Liver (tissue), 9 donors: ENCODE measurements around the gene CDT1. TPM values are rescaled to one million over a fixed set of nuclear protein-coding genes. Genes with fewer than 3 reads are reported as not detected.

Source experiments
- DNase-seq: peaks from one replicate; pipeline ENCODE4 v3.0.0-alpha.2; 2017; ENCODE audit warnings: low spot score
- H3K27ac ChIP-seq, 2 donors: one replicate each; pipeline ENCODE4 v1.7.0; 2013; ENCODE audit warnings: inconsistent platforms in 2 of 2, low read length in 2 of 2, control low read depth in 1 of 2, low read depth in 1 of 2, mild to moderate bottlenecking in 1 of 2
- H3K27me3 ChIP-seq, 4 donors: one replicate each; pipeline versions ENCODE4 v1.6.1 to v1.7.0; 2013; ENCODE audit warnings: low read length in 3 of 4, inconsistent platforms in 1 of 4, mild to moderate bottlenecking in 1 of 4, moderate library complexity in 1 of 4; ENCODE audit not compliant: control insufficient read depth in 4 of 4, insufficient read depth in 4 of 4
- H3K36me3 ChIP-seq, 4 donors: one replicate each; pipeline versions ENCODE4 v1.6.1 to v1.7.0; 2013; ENCODE audit warnings: low read length in 3 of 4, mild to moderate bottlenecking in 3 of 4, low read depth in 1 of 4, moderate library complexity in 1 of 4; ENCODE audit not compliant: control insufficient read depth in 4 of 4, insufficient read depth in 3 of 4
- H3K4me1 ChIP-seq, 4 donors: one replicate each; pipeline versions ENCODE4 v1.6.1 to v1.7.0; 2013; ENCODE audit warnings: low read length in 3 of 4, mild to moderate bottlenecking in 3 of 4, moderate library complexity in 1 of 4; ENCODE audit not compliant: control insufficient read depth in 4 of 4, insufficient read depth in 4 of 4
- H3K4me3 ChIP-seq, 3 donors: one replicate each; pipeline versions ENCODE4 v1.6.1 to v1.7.0; 2013; ENCODE audit warnings: low read length in 3 of 3, control low read depth in 1 of 3, low read depth in 1 of 3, mild to moderate bottlenecking in 1 of 3
- H3K9ac ChIP-seq, 2 donors: one replicate each; pipeline ENCODE4 v1.7.0; 2013; ENCODE audit warnings: low read length in 2 of 2, mild to moderate bottlenecking in 2 of 2, moderate library complexity in 2 of 2, control low read depth in 1 of 2, low read depth in 1 of 2
- H3K9me3 ChIP-seq, 4 donors: one replicate each; pipeline versions ENCODE4 v1.6.1 to v1.7.0; 2013; ENCODE audit warnings: low read length in 3 of 4; ENCODE audit not compliant: control insufficient read depth in 4 of 4
- ATF3 ChIP-seq: IDR thresholded peaks from 2 replicates; pipeline ENCODE4 v1.6.1; 2016; ENCODE audit warnings: antibody characterized with exemption
- CTCF ChIP-seq: fragments of 150-350 bp; IDR thresholded peaks from 2 replicates; pipeline ENCODE4 v1.5.1; 2017; ENCODE audit warnings: improper control_type of control experiment, low read depth, low read length; ENCODE audit not compliant: missing input control
- EGR1 ChIP-seq, 2 donors: IDR thresholded peaks; 2 replicates each; pipeline ENCODE4 v1.6.1; 2016 to 2018; ENCODE audit warnings: antibody characterized with exemption in 2 of 2, low read depth in 2 of 2
- FOXA1 ChIP-seq: IDR thresholded peaks from 2 replicates; pipeline ENCODE4 v1.6.1; 2016; ENCODE audit warnings: antibody characterized with exemption
- FOXA2 ChIP-seq: IDR thresholded peaks from 2 replicates; pipeline ENCODE4 v1.6.1; 2016; ENCODE audit warnings: antibody characterized with exemption
- GABPA ChIP-seq, 2 donors: IDR thresholded peaks in 1 of 2; conservative IDR thresholded peaks in 1 of 2; 2 replicates each; pipeline ENCODE4 v1.6.1; 2016; ENCODE audit warnings: antibody characterized with exemption in 2 of 2, mild to moderate bottlenecking in 1 of 2, moderate library complexity in 1 of 2
- HNF4A ChIP-seq, 2 donors: conservative IDR thresholded peaks; 2 replicates each; pipeline ENCODE4 v1.6.1; 2016; ENCODE audit warnings: antibody characterized with exemption in 2 of 2, mild to moderate bottlenecking in 2 of 2
- HNF4G ChIP-seq: IDR thresholded peaks from 2 replicates; pipeline ENCODE4 v1.6.1; 2016; ENCODE audit warnings: antibody characterized with exemption
- JUND ChIP-seq, 2 donors: IDR thresholded peaks; 2 replicates each; pipeline ENCODE4 v1.6.1; 2016; ENCODE audit warnings: antibody characterized with exemption in 2 of 2
- NR2F2 ChIP-seq: IDR thresholded peaks from 2 replicates; pipeline ENCODE4 v1.6.1; 2016; ENCODE audit warnings: antibody characterized with exemption
- RAD21 ChIP-seq, 2 donors: IDR thresholded peaks; 2 replicates each; pipeline ENCODE4 v1.6.1; 2016; ENCODE audit warnings: antibody characterized with exemption in 2 of 2, mild to moderate bottlenecking in 2 of 2
- RXRA ChIP-seq, 2 donors: IDR thresholded peaks; 2 replicates each; pipeline ENCODE4 v1.6.1; 2017 to 2018; ENCODE audit warnings: antibody characterized with exemption in 2 of 2, mild to moderate bottlenecking in 1 of 2
- SP1 ChIP-seq: IDR thresholded peaks from 2 replicates; pipeline ENCODE4 v1.6.1; 2018; ENCODE audit warnings: antibody characterized with exemption, mild to moderate bottlenecking
- YY1 ChIP-seq: IDR thresholded peaks from 2 replicates; pipeline ENCODE4 v1.6.1; 2016; ENCODE audit warnings: antibody characterized with exemption, mild to moderate bottlenecking
- WGBS: extraction: QIAGEN DNeasy Blood & Tissue Kit; methylation state at CpG from one replicate; pipeline ENCODE4 v1.1.7; 2013; 5-methylcytosine and 5-hydroxymethylcytosine counted together
- polyA plus RNA-seq, 2 donors: library from polyadenylated mRNA; stranded (reverse) in 1 of 2; unstranded in 1 of 2; fragments of 200-250 nt in 1 of 2; fragments of >200 nt in 1 of 2; fragmentation: Nextera tagmentation in 1 of 2; extraction: Ambion mirVana in 1 of 2; gene quantifications; one replicate each; pipeline versions ENCODE4 v1.2.1 to v1.2.3, GENCODE V29; 2013 to 2015
- total RNA-seq, 2 donors: library from RNA; depleted of rRNA; stranded (reverse); fragments of >200 nt; gene quantifications; one replicate each; pipeline ENCODE4 v1.2.3, GENCODE V29; 2014
- TF ChIP-seq, protein P1 (sequence below): IDR thresholded peaks from 2 replicates; pipeline ENCODE4 v1.6.1; 2016; ENCODE audit warnings: antibody characterized with exemption
- TF ChIP-seq, protein P2 (sequence below): IDR thresholded peaks from 2 replicates; pipeline ENCODE4 v1.6.1; 2016; ENCODE audit warnings: antibody characterized with exemption
- TF ChIP-seq, protein P3 (sequence below): IDR thresholded peaks from 2 replicates; pipeline ENCODE4 v1.6.1; 2016; ENCODE audit warnings: antibody characterized with exemption, mild to moderate bottlenecking
- donor health status: healthy.
- donor health status: healthy.
- donor health status: healthy.
- donor health status: healthy.
- donor health status: healthy.

Gene CDT1
- total and polyA plus RNA-seq, 4 donors: 0.08 to 37.6 (median 0.93) TPM

DNA sequence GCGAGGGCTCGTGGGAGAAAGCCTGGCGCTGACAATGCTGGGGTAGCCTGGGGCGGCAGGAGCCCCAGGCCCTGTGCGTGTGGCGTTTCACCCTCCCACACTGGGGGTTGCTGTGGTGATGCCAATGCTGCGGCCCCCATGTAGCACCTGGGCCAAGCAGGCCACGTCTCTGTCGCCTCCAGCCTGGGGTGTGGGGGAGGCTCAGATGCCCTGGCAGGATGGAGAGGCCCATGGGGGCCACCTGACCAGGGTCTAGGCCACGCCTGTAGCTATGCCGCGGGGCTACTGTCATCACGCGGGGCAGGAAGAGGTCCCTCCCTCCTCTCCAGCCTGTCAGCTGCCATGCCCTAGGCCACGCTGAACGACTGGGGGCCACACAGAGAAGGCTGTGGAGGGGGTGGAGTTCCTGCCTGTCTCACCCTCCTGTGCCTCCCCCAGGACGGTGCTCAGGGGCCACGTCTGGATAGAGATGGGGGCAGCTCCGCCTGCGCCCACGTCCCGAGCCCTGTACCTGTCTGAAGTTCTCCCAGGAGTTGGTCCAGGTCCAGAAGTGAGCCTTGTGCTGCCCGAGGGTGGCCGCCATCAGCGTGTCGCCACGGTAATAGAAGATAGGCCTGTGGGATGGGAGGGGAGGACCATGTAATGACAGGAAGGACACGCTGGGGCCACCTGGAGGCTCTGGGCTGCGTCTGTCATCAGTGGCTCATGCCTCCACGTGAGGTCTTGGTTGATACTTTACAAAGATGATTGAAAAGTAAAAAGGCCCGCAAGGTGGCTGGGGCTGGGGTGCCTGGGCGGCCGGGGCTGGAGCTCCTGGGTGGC, 20.9 kb downstream of the CDT1 start:
- H3K27me3 ChIP-seq: no peaks in the 10 kb centered on the region
- H3K9me3 ChIP-seq: no peaks in the 10 kb centered on the region
- no peaks in the 10 kb centered on the region for H3K4me1 ChIP-seq
- H3K9ac ChIP-seq: no peak overlapping the region
- no peak overlapping the region for H3K4me3 ChIP-seq
- peaks cover 0 to 28% (median 8%) of the 10 kb centered on the region in 4 donors for H3K36me3 ChIP-seq
- WGBS: 94% methylated on average over 33 of the region's 33 CpGs
- no peak for DNase-seq
- no peak for TF ChIP-seq HNF4G
- H3K27ac ChIP-seq: no peak overlapping the region

- Histone ChIP-seq H3K27me3 (no peaks in the 10 kb centered on the region), H3K4me3 (no peak overlapping the region), H3K27ac (no peak overlapping the region), H3K9ac (no peak overlapping the region), H3K9me3 (no peaks in the 10 kb centered on the region), H3K36me3 (peaks cover 0 to 28% (median 8%) of the 10 kb centered on the region in 4 donors), H3K4me1 (no peaks in the 10 kb centered on the region)
- TF ChIP-seq GABPA (IDR thresholded peaks at IDR 0.05 in 1 of 2, conservative IDR thresholded peaks at IDR 0.05 in 1 of 2): no peak
- TF ChIP-seq FOXA2: no peak
- no peak for TF ChIP-seq YY1
- TF ChIP-seq, protein P1, sequence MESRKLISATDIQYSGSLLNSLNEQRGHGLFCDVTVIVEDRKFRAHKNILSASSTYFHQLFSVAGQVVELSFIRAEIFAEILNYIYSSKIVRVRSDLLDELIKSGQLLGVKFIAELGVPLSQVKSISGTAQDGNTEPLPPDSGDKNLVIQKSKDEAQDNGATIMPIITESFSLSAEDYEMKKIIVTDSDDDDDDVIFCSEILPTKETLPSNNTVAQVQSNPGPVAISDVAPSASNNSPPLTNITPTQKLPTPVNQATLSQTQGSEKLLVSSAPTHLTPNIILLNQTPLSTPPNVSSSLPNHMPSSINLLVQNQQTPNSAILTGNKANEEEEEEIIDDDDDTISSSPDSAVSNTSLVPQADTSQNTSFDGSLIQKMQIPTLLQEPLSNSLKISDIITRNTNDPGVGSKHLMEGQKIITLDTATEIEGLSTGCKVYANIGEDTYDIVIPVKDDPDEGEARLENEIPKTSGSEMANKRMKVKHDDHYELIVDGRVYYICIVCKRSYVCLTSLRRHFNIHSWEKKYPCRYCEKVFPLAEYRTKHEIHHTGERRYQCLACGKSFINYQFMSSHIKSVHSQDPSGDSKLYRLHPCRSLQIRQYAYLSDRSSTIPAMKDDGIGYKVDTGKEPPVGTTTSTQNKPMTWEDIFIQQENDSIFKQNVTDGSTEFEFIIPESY: no peak
- no peak for TF ChIP-seq RAD21 (IDR thresholded peaks at IDR 0.05)
- no peak for TF ChIP-seq ATF3
- TF ChIP-seq, protein P2, sequence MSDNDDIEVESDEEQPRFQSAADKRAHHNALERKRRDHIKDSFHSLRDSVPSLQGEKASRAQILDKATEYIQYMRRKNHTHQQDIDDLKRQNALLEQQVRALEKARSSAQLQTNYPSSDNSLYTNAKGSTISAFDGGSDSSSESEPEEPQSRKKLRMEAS: no peak
- no peak for TF ChIP-seq JUND (IDR thresholded peaks at IDR 0.05)
- TF ChIP-seq FOXA1: no peak
- TF ChIP-seq, protein P3, sequence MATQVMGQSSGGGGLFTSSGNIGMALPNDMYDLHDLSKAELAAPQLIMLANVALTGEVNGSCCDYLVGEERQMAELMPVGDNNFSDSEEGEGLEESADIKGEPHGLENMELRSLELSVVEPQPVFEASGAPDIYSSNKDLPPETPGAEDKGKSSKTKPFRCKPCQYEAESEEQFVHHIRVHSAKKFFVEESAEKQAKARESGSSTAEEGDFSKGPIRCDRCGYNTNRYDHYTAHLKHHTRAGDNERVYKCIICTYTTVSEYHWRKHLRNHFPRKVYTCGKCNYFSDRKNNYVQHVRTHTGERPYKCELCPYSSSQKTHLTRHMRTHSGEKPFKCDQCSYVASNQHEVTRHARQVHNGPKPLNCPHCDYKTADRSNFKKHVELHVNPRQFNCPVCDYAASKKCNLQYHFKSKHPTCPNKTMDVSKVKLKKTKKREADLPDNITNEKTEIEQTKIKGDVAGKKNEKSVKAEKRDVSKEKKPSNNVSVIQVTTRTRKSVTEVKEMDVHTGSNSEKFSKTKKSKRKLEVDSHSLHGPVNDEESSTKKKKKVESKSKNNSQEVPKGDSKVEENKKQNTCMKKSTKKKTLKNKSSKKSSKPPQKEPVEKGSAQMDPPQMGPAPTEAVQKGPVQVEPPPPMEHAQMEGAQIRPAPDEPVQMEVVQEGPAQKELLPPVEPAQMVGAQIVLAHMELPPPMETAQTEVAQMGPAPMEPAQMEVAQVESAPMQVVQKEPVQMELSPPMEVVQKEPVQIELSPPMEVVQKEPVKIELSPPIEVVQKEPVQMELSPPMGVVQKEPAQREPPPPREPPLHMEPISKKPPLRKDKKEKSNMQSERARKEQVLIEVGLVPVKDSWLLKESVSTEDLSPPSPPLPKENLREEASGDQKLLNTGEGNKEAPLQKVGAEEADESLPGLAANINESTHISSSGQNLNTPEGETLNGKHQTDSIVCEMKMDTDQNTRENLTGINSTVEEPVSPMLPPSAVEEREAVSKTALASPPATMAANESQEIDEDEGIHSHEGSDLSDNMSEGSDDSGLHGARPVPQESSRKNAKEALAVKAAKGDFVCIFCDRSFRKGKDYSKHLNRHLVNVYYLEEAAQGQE: no peak
- no peak for TF ChIP-seq HNF4A (conservative IDR thresholded peaks at IDR 0.05)
- TF ChIP-seq RXRA (IDR thresholded peaks at IDR 0.05): no peak
- TF ChIP-seq CTCF: no peak
- TF ChIP-seq HNF4G: no peak
- TF ChIP-seq SP1: no peak
- no peak for TF ChIP-seq EGR1 (IDR thresholded peaks at IDR 0.05; ENCODE audit: low read depth in 2 of 2)
- TF ChIP-seq NR2F2: no peak
- WGBS: 98% methylated on average over 12 of the region's 12 CpGs
- DNase-seq: no peak
Observed at GRCh38 chr16:88825146-88825545, 21.6 kb downstream of the CDT1 start.
